SK-N-MC (cell line): ENCODE data around the gene NCKAP5.

ENCODE experiments used
- EZH2 ChIP-seq: fragments of 200-600 bp; sonication (generic); IDR thresholded peaks from one replicate; pipeline ENCODE4 v1.6.1; 2017; ENCODE audit warnings: antibody characterized with exemption
- POLR2AphosphoS5 ChIP-seq: IDR thresholded peaks from 2 replicates; pipeline ENCODE4 v1.6.1; 2012; ENCODE audit warnings: mild to moderate bottlenecking, low read depth, low read length, borderline replicate concordance

- no peak for TF ChIP-seq POLR2AphosphoS5
- no peak for TF ChIP-seq EZH2
These were observed 807.3 kb downstream of the NCKAP5 start for GRCh38 chr2:132760971-132761370.
